HUES48 (cell line): ENCODE results near the gene RETN.

Experiments used
- H3K27ac ChIP-seq: one replicate; pipeline ENCODE4 v1.7.0; 2013; ENCODE audit warnings: low read depth, low read length, inconsistent platforms
- H3K27me3 ChIP-seq: 2 replicates; pipeline ENCODE4 v1.6.1; 2013; ENCODE audit warnings: mild to moderate bottlenecking, low read length; ENCODE audit not compliant: control insufficient read depth, insufficient read depth
- H3K36me3 ChIP-seq: 2 replicates; pipeline ENCODE4 v1.6.1; 2013; ENCODE audit warnings: low read length; ENCODE audit not compliant: control insufficient read depth, insufficient read depth
- H3K4me1 ChIP-seq: 2 replicates; pipeline ENCODE4 v1.6.1; 2013; ENCODE audit warnings: mild to moderate bottlenecking, low read length; ENCODE audit not compliant: control insufficient read depth, insufficient read depth
- H3K4me3 ChIP-seq: 2 replicates; pipeline ENCODE4 v1.5.1; 2013; ENCODE audit warnings: mild to moderate bottlenecking, low read depth, low read length
- H3K9ac ChIP-seq: 2 replicates; pipeline ENCODE4 v1.6.1; 2013; ENCODE audit warnings: mild to moderate bottlenecking, low read depth, low read length, moderate library complexity
- H3K9me3 ChIP-seq: 2 replicates; pipeline ENCODE4 v1.6.1; 2013; ENCODE audit warnings: low read length; ENCODE audit not compliant: control insufficient read depth, insufficient read depth

RETN gene

GRCh38 chr19:7629347-7630054 lies 39.3 kb upstream of the RETN start, which contains the start of the genes PET100 and XAB2:
PET100 (plus strand) TSS chr19:7629793; CDS start chr19:7629834, 41 bp downstream.
XAB2 (minus strand) TSS chr19:7629545; CDS start chr19:7629527, 18 bp downstream.
- peak within 1 kb of the TSS; percentile 74 for H3K9ac ChIP-seq
- H3K36me3 ChIP-seq, result peaks cover 24% of the 10 kb centered on the region
- H3K27me3 ChIP-seq, result peaks cover 8% of the 10 kb centered on the region
- H3K9me3 ChIP-seq, result no peaks in the 10 kb centered on the region
- 0 out of 2 replicates have a peak, but pooled peaks cover 4% of the 10 kb centered on the region for H3K4me1 ChIP-seq
- peak within 1 kb of the TSS; percentile 49 for H3K27ac ChIP-seq
- H3K4me3 ChIP-seq, result peak within 1 kb of the TSS; percentile 92

- 0 out of 2 replicates have a peak, but pooled peaks cover 4% of the 10 kb centered on the region for H3K4me1 ChIP-seq
- no peak overlapping the region for H3K9ac ChIP-seq
- H3K36me3 ChIP-seq, result peaks cover 12% of the 10 kb centered on the region; the same call in 1 of the 2 replicates
- H3K27ac ChIP-seq, result no peak overlapping the region
- H3K27me3 ChIP-seq, result peaks cover 29% of the 10 kb centered on the region
- no peaks in the 10 kb centered on the region for H3K9me3 ChIP-seq
- no peak overlapping the region for H3K4me3 ChIP-seq
Observed at GRCh38 chr19:7631577-7631976, 37.3 kb upstream of the RETN start.

- no peaks in the 10 kb centered on the region for H3K9me3 ChIP-seq
Observed at GRCh38 chr19:7632340-7633203, 36.3 kb upstream of the RETN start.

GRCh38 chr19:7633698-7634097 lies 35.2 kb upstream of the RETN start, which contains the start of gene PCP2:
PCP2 (minus strand) TSS chr19:7633719; CDS start chr19:7633457, 262 bp downstream.
- Histone ChIP-seq H3K9me3 (no peaks in the 10 kb centered on the region), H3K9ac (no peak within 1 kb of the TSS), H3K36me3 (0 out of 2 replicates have a peak, but pooled peaks cover 5% of the 10 kb centered on the region), H3K4me1 (0 out of 2 replicates have a peak, but pooled peaks cover 4% of the 10 kb centered on the region), H3K27me3 (peaks cover 30% of the 10 kb centered on the region), H3K27ac (no peak within 1 kb of the TSS), H3K4me3 (no peak within 1 kb of the TSS)

More at GRCh38 chr19:7632340-7633203, 36.3 kb upstream of the RETN start:
- H3K4me1 ChIP-seq, result 0 out of 2 replicates have a peak, but pooled peaks cover 4% of the 10 kb centered on the region
- H3K27ac ChIP-seq, result no peak overlapping the region
- H3K4me3 ChIP-seq, result no peak overlapping the region
- H3K36me3 ChIP-seq, result 0 out of 2 replicates have a peak, but pooled peaks cover 5% of the 10 kb centered on the region
- no peak overlapping the region for H3K9ac ChIP-seq
- H3K27me3 ChIP-seq, result peaks cover 30% of the 10 kb centered on the region

- Histone ChIP-seq H3K9ac (no peak overlapping the region), H3K9me3 (no peaks in the 10 kb centered on the region), H3K27me3 (peaks cover 30% of the 10 kb centered on the region), H3K4me1 (no peaks in the 10 kb centered on the region), H3K4me3 (no peak overlapping the region), H3K27ac (no peak overlapping the region), H3K36me3 (peaks cover 8% of the 10 kb centered on the region; the same call in 1 of the 2 replicates)
Observed at GRCh38 chr19:7635670-7636069, 33.2 kb upstream of the RETN start.

GRCh38 chr19:7636317-7636690 lies 32.5 kb upstream of the RETN start:
- H3K27me3 ChIP-seq, result peaks cover 30% of the 10 kb centered on the region
- no peak overlapping the region; the same call in 1 of the 2 replicates for H3K4me3 ChIP-seq
- peaks cover 8% of the 10 kb centered on the region; the same call in 1 of the 2 replicates for H3K36me3 ChIP-seq
- H3K4me1 ChIP-seq, result no peaks in the 10 kb centered on the region
- H3K9me3 ChIP-seq, result no peaks in the 10 kb centered on the region
- H3K27ac ChIP-seq, result no peak overlapping the region
- H3K9ac ChIP-seq, result no peak overlapping the region

GRCh38 chr19:7636691-7637373 lies 32.0 kb upstream of the RETN start, which contains the start of gene STXBP2:
STXBP2 (plus strand) TSS chr19:7637110; CDS start chr19:7637150, 40 bp downstream.
- H3K9me3 ChIP-seq, result no peaks in the 10 kb centered on the region
- H3K4me1 ChIP-seq, result no peaks in the 10 kb centered on the region
- peak within 1 kb of the TSS; percentile 78 for H3K4me3 ChIP-seq
- H3K9ac ChIP-seq, result peak within 1 kb of the TSS; percentile 65; the same call in 1 of the 2 replicates
- peaks cover 6% of the 10 kb centered on the region; the same call in 1 of the 2 replicates for H3K36me3 ChIP-seq
- H3K27me3 ChIP-seq, result peaks cover 30% of the 10 kb centered on the region
- peak within 1 kb of the TSS; percentile 65 for H3K27ac ChIP-seq

GRCh38 chr19:7637374-7638256 lies 31.2 kb upstream of the RETN start:
- Histone ChIP-seq H3K27ac (peak overlapping the region; percentile 65), H3K4me1 (no peaks in the 10 kb centered on the region), H3K36me3 (peaks cover 3% of the 10 kb centered on the region), H3K9ac (peak overlapping the region; percentile 65; the same call in 1 of the 2 replicates), H3K4me3 (peak overlapping the region; percentile 78), H3K27me3 (peaks cover 30% of the 10 kb centered on the region), H3K9me3 (no peaks in the 10 kb centered on the region)

- Histone ChIP-seq H3K9me3 (no peaks in the 10 kb centered on the region), H3K27ac (no peak overlapping the region), H3K9ac (no peak overlapping the region), H3K27me3 (peaks cover 28% of the 10 kb centered on the region), H3K4me3 (no peak overlapping the region), H3K36me3 (peaks cover 3% of the 10 kb centered on the region), H3K4me1 (no peaks in the 10 kb centered on the region)
Observed at GRCh38 chr19:7638802-7639465, 29.9 kb upstream of the RETN start.
